Activated T-helper 2 cell treated with anti-CD3 and anti-CD28 coated beads, Interferon-gamma antibody, Interleukin-2, Interleukin-4, amounts not matched to agents 10 μg/mL and 5 μg/mL and 100 μg/mL, durations not matched to agents 14 hours and 24 hours and 36 hours (primary cell): ENCODE measurements around the gene ST6GAL1. TPM values are rescaled to one million over a fixed set of nuclear protein-coding genes. Genes with fewer than 3 reads are reported as not detected.
"Not testable (repeated sequence)": the region's sequence is repeated elsewhere in the genome, so short reads cannot be mapped to it uniquely, and the experiment has no call there.

Source experiments
- DNase-seq: peaks from one replicate; pipeline ENCODE4 v3.0.0; 2021; ENCODE audit warnings: low spot score
- H3K27ac Mint-ChIP-seq: one replicate; pipeline ENCODE4 v1.8.0; 2021; ENCODE audit warnings: mixed read lengths
- H3K27me3 Mint-ChIP-seq: one replicate; pipeline ENCODE4 v1.8.0; 2021; ENCODE audit warnings: low read depth, mixed read lengths
- H3K36me3 Mint-ChIP-seq: one replicate; pipeline ENCODE4 v1.8.0; 2021; ENCODE audit warnings: low read depth, mixed read lengths
- H3K4me1 Mint-ChIP-seq: one replicate; pipeline ENCODE4 v1.8.0; 2021; ENCODE audit warnings: low read depth, mixed read lengths
- H3K4me3 Mint-ChIP-seq: one replicate; pipeline ENCODE4 v1.8.0; 2021; ENCODE audit warnings: low read depth, mild to moderate bottlenecking, moderate library complexity, mixed read lengths
- H3K9me3 Mint-ChIP-seq: one replicate; pipeline ENCODE4 v1.8.0; 2021; ENCODE audit warnings: mixed read lengths
- intact Hi-C: fragments of 100-400 bp; cut with micrococcal nuclease; formaldehyde crosslinking; loops from one replicate; pipeline ENCODE4 v1.15.1; 2023
- total RNA-seq: library from RNA; stranded (reverse); gene quantifications from 2 replicates; pipeline ENCODE4 v1.2.3, GENCODE V29; 2022

ST6GAL1 gene
- total RNA-seq, 1 donor from 2014 or later = 78.1 TPM

GRCh38 chr3:186986406-186986805 is 56.1 kb downstream of the ST6GAL1 start:
- H3K4me3 Mint-ChIP-seq = no peak overlapping the region
- H3K4me1 Mint-ChIP-seq = peaks cover 29% of the 10 kb centered on the region

DNA sequence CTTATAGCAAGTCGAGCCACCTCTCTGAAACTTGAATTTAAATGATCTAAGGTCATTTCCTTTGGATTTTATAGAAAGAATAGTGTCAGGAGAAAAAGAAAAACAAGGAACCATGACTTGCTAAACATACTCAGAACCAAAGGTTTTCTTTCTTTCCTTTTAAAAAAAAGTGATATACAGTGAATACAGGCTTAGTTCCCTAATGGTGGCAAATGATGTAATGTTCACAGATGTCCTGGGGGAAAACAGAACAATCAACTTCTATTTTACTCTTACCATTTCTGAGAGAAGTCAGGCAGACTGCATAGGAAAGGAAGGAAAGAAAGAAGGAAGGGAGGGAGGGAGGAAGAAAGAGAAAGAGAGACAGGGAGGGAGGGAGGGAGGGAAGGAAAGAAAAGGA is 56.5 kb downstream of the ST6GAL1 start:
- Mint-ChIP-seq H3K4me3 (no peak overlapping the region), H3K27me3 (no peaks in the 10 kb centered on the region), H3K4me1 (peaks cover 29% of the 10 kb centered on the region), H3K36me3 (peaks cover 70% of the 10 kb centered on the region), H3K27ac (no peak overlapping the region), H3K9me3 (no peaks in the 10 kb centered on the region)
- intact Hi-C loops = no loop called here
- no peak for DNase-seq

More at GRCh38 chr3:186986406-186986805, 56.1 kb downstream of the ST6GAL1 start:
- no peak for DNase-seq
- peaks cover 70% of the 10 kb centered on the region for H3K36me3 Mint-ChIP-seq
- H3K9me3 Mint-ChIP-seq = no peaks in the 10 kb centered on the region
- intact Hi-C loops = no loop called here
- H3K27me3 Mint-ChIP-seq = no peaks in the 10 kb centered on the region
- no peak overlapping the region for H3K27ac Mint-ChIP-seq

DNA sequence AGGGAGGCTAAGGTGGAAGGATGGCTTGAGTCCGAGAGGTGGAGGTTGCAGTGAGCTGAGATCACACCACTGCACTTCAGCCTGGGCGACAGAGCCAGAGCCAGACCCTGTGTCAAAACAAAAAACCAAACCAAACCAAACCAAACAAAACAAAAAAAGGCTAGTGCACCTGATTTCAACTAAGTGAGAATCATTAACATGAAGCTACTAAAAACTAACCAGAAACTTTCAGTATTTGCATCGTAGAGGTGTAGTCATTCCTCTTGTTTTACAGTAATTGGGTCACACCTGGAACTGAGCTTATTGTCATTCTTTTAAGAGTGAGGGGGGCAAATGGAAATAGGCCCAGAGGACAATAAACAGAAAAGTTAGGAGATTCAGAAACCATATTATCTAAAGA is 58.5 kb downstream of the ST6GAL1 start:
- Mint-ChIP-seq H3K9me3 (no peaks in the 10 kb centered on the region), H3K4me1 (peaks cover 32% of the 10 kb centered on the region), H3K36me3 (peaks cover 66% of the 10 kb centered on the region), H3K4me3 (no peak overlapping the region), H3K27ac (peak overlapping the region; percentile 19), H3K27me3 (no peaks in the 10 kb centered on the region)
- DNase-seq = no peak
- intact Hi-C loops = no loop called here

- Mint-ChIP-seq H3K9me3 (no peaks in the 10 kb centered on the region), H3K4me1 (peaks cover 32% of the 10 kb centered on the region), H3K36me3 (peaks cover 65% of the 10 kb centered on the region), H3K4me3 (no peak overlapping the region), H3K27ac (no peak overlapping the region), H3K27me3 (no peaks in the 10 kb centered on the region)
- intact Hi-C loops = no loop called here
- no peak for DNase-seq
Observed at GRCh38 chr3:186989429-186989828, 59.1 kb downstream of the ST6GAL1 start.

GRCh38 chr3:186990277-186990676 is 60.0 kb downstream of the ST6GAL1 start:
- no peak overlapping the region for H3K27ac Mint-ChIP-seq
- peaks cover 64% of the 10 kb centered on the region for H3K36me3 Mint-ChIP-seq
- no peaks in the 10 kb centered on the region for H3K27me3 Mint-ChIP-seq

DNA sequence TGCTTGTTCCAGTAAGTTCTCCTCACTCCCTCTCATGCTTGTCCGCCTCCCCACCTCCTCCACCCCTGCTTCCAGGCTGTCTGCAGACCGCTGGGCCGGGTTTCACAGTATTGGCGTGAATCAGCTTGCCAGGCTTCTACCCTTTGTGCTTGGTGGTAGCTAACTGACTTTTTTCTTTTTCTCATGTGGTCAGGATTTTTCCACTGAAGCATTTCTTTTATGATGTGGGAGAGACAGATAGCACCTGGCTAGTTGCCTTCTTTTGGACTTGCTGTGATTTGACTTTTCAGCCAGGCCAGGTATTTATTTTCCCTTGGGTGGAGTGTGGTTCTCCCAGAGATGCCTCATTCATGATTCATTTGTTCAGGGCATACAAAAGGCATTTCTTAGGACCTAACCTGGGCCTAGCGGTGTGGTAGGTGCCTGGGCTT is 60.6 kb downstream of the ST6GAL1 start:
- DNase-seq = no peak
- H3K4me1 Mint-ChIP-seq = peaks cover 29% of the 10 kb centered on the region
- intact Hi-C loops = no loop called here
- no peak overlapping the region for H3K4me3 Mint-ChIP-seq
- peak overlapping the region; percentile 1 for H3K27ac Mint-ChIP-seq
- peaks cover 60% of the 10 kb centered on the region for H3K36me3 Mint-ChIP-seq
- H3K9me3 Mint-ChIP-seq = no peaks in the 10 kb centered on the region
- no peaks in the 10 kb centered on the region for H3K27me3 Mint-ChIP-seq

More at GRCh38 chr3:186990277-186990676, 60.0 kb downstream of the ST6GAL1 start:
- H3K9me3 Mint-ChIP-seq = no peaks in the 10 kb centered on the region
- DNase-seq = no peak
- peaks cover 31% of the 10 kb centered on the region for H3K4me1 Mint-ChIP-seq
- intact Hi-C loops = no loop called here
- H3K4me3 Mint-ChIP-seq = no peak overlapping the region

DNA sequence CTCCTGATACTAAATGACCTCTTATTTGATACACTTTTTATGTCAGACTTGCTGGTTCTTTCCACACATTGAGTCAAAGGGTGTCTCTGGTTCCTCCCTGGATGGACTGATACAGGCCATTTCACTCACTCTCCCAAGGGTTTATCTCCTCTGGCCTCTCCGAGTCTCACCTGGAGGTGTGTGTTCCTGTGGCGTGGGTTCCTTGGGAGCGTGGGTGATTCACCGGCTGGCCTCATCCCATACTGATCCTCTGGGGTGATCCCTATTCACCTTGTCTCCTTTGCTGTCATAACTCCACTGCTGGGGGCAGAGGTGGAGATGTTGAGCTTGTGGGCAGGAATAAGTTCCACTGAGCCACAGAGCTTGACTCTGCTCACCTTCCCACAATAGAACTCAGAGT is 61.1 kb downstream of the ST6GAL1 start:
- DNase-seq = no peak
- Mint-ChIP-seq H3K4me1 (peaks cover 31% of the 10 kb centered on the region), H3K27me3 (no peaks in the 10 kb centered on the region), H3K9me3 (no peaks in the 10 kb centered on the region), H3K36me3 (peaks cover 60% of the 10 kb centered on the region), H3K4me3 (no peak overlapping the region), H3K27ac (peak overlapping the region; percentile 1)
- intact Hi-C loops = no loop called here

DNA sequence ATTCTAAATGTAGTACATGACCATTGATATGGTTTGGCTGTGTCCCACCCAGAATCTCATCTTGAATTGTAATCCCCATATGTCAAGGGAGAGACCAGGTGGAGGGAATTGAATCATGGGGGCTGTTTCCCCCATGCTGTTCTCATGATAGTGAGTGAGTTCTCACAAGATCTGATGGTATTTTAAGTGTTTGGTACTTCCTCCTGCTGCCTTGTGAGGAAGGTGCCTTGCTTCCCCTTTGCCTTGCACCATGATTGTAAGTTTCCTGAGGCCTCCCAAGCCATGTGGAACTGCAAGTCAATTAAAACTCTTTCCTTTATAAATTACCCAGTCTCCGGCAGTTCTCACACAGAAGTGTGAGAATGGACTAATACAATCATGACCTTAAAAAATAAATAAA is 61.8 kb downstream of the ST6GAL1 start:
- intact Hi-C loops, H3K27me3 Mint-ChIP-seq, DNase-seq, H3K27ac Mint-ChIP-seq, H3K4me3 Mint-ChIP-seq, H3K9me3 Mint-ChIP-seq: not testable (repeated sequence)
- H3K36me3 Mint-ChIP-seq = peaks cover 58% of the 10 kb centered on the region
- H3K4me1 Mint-ChIP-seq = peaks cover 34% of the 10 kb centered on the region

GRCh38 chr3:186993210-186993782 is 63.0 kb downstream of the ST6GAL1 start:
- no peaks in the 10 kb centered on the region for H3K27me3 Mint-ChIP-seq
- intact Hi-C loops = no loop called here
- H3K36me3 Mint-ChIP-seq = peaks cover 54% of the 10 kb centered on the region

GRCh38 chr3:186994000-186994955 is 64.0 kb downstream of the ST6GAL1 start:
- no peak overlapping the region for H3K4me3 Mint-ChIP-seq
- peaks cover 50% of the 10 kb centered on the region for H3K36me3 Mint-ChIP-seq
- peak overlapping the region; percentile 60 for H3K27ac Mint-ChIP-seq
- no peak for DNase-seq
- peaks cover 30% of the 10 kb centered on the region for H3K4me1 Mint-ChIP-seq
- no peaks in the 10 kb centered on the region for H3K27me3 Mint-ChIP-seq
- H3K9me3 Mint-ChIP-seq = no peaks in the 10 kb centered on the region
- intact Hi-C loops = no loop called here

More at GRCh38 chr3:186993210-186993782, 63.0 kb downstream of the ST6GAL1 start:
- Mint-ChIP-seq H3K9me3 (no peaks in the 10 kb centered on the region), H3K27ac (no peak overlapping the region), H3K4me1 (peaks cover 36% of the 10 kb centered on the region), H3K4me3 (no peak overlapping the region)
- DNase-seq = no peak

DNA sequence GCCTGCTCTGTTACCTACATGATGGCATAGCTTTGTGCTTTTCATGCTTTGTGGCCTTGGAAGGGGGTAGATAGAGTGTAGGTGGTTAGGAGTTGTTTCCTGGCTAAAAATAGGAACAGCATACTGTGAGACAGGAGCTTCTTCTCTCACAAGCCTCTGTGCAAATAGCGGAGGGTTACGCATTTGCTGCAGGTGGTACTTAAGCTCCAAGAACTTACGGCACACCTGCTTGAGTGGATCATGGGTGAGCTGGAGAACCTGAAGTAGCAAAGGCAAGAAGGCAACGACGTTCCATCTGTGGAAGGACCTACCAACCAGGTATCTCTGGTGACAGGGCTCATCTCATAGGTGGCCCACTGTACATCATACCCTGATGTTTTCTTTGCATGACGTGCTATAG is 66.0 kb downstream of the ST6GAL1 start:
- no peaks in the 10 kb centered on the region for H3K27me3 Mint-ChIP-seq
- H3K27ac Mint-ChIP-seq = no peak overlapping the region
- no peak for DNase-seq
- H3K4me3 Mint-ChIP-seq = no peak overlapping the region
- intact Hi-C loops = no loop called here
- H3K36me3 Mint-ChIP-seq = peaks cover 46% of the 10 kb centered on the region
- H3K9me3 Mint-ChIP-seq = no peaks in the 10 kb centered on the region
- H3K4me1 Mint-ChIP-seq = peaks cover 41% of the 10 kb centered on the region

DNA sequence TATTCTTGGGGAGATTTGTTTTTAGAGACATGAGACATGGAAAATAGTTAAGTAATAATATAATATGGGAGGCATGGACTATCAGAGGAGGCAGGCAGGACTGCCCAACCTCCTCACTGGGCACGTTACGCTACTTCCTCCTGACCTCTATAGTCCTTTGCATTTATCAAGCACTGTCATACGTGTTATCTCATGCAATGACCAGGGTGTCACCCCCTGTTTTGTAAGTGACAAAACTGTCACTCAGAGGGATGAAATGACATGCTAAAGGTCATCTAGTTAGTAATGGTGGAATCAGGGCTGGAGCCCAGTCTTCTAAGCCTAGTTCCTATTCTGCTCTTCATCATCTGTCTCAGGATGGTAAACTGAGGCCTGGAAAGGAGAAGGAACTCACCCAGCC is 66.7 kb downstream of the ST6GAL1 start:
- H3K36me3 Mint-ChIP-seq = peaks cover 42% of the 10 kb centered on the region
- H3K4me1 Mint-ChIP-seq = peaks cover 43% of the 10 kb centered on the region
- H3K27me3 Mint-ChIP-seq = no peaks in the 10 kb centered on the region
- intact Hi-C loops = no loop called here
- no peak overlapping the region for H3K27ac Mint-ChIP-seq
- H3K4me3 Mint-ChIP-seq = no peak overlapping the region
- DNase-seq = no peak
- H3K9me3 Mint-ChIP-seq = no peaks in the 10 kb centered on the region

GRCh38 chr3:186997473-186997939 is 67.2 kb downstream of the ST6GAL1 start:
- H3K27ac Mint-ChIP-seq = no peak overlapping the region
- intact Hi-C loops = no loop called here
- no peaks in the 10 kb centered on the region for H3K27me3 Mint-ChIP-seq
- no peak for DNase-seq
- peaks cover 48% of the 10 kb centered on the region for H3K4me1 Mint-ChIP-seq
- no peak overlapping the region for H3K4me3 Mint-ChIP-seq
- no peaks in the 10 kb centered on the region for H3K9me3 Mint-ChIP-seq
- peaks cover 44% of the 10 kb centered on the region for H3K36me3 Mint-ChIP-seq
